HG03565 (cell line): ENCODE data around the gene MPC1.
"Not testable (repeated sequence)": the region's sequence is repeated elsewhere in the genome, so short reads cannot be mapped to it uniquely, and the experiment has no call there.

Experiments
- ATAC-seq: cut with Tn5 transposase; IDR thresholded peaks from one replicate; pipeline ENCODE4 v1.9.1; 2021; ENCODE audit warnings: mild to moderate bottlenecking, moderate library complexity; ENCODE audit not compliant: unreplicated experiment

The MPC1 gene

GRCh38 chr6:166408936-166409755 is 26.4 kb upstream of the MPC1 start:
- no peak for ATAC-seq

GRCh38 chr6:166406197-166406596 is 23.5 kb upstream of the MPC1 start:
- no peak for ATAC-seq

- no peak for ATAC-seq
These were observed 22.6 kb upstream of the MPC1 start for GRCh38 chr6:166405386-166405785.

- no peak for ATAC-seq
These were observed 20.0 kb upstream of the MPC1 start for GRCh38 chr6:166402582-166403277.

GRCh38 chr6:166400649-166401250 is 18.0 kb upstream of the MPC1 start:
- peak; percentile 81 for ATAC-seq

GRCh38 chr6:166400181-166400580 is 17.4 kb upstream of the MPC1 start:
- ATAC-seq: no peak

- no peak for ATAC-seq
These were observed 15.6 kb upstream of the MPC1 start for GRCh38 chr6:166398348-166398747.

- no peak for ATAC-seq
These were observed 15.1 kb upstream of the MPC1 start for GRCh38 chr6:166397849-166398248.

- ATAC-seq: no peak
These were observed 13.0 kb upstream of the MPC1 start for GRCh38 chr6:166395778-166396177.

- no peak for ATAC-seq
These were observed 12.6 kb upstream of the MPC1 start for GRCh38 chr6:166395351-166395750.

GRCh38 chr6:166394036-166394892 is 11.5 kb upstream of the MPC1 start:
- no peak for ATAC-seq

- ATAC-seq: no peak
These were observed 10.7 kb upstream of the MPC1 start for GRCh38 chr6:166393535-166393823.

GRCh38 chr6:166392755-166393534 is 10.2 kb upstream of the MPC1 start:
- ATAC-seq: not testable (repeated sequence)

GRCh38 chr6:166389119-166389518 is 6.4 kb upstream of the MPC1 start:
- ATAC-seq: no peak

- no peak for ATAC-seq
These were observed 5.7 kb upstream of the MPC1 start for GRCh38 chr6:166388290-166389004.

- ATAC-seq: no peak
These were observed 5.0 kb upstream of the MPC1 start for GRCh38 chr6:166387642-166388289.

- not testable (repeated sequence) for ATAC-seq
These were observed 4.4 kb upstream of the MPC1 start for GRCh38 chr6:166387098-166387497.

GRCh38 chr6:166386111-166386510 is 3.4 kb upstream of the MPC1 start:
- ATAC-seq: no peak

GRCh38 chr6:166383802-166384363 is 1.1 kb upstream of the MPC1 start:
- ATAC-seq: not testable (repeated sequence)
